ENCODE results near the gene SLC35F2.
A peak's percentile ranks its signal among the peaks of the same experiment; 100 is the strongest.

SLC35F2 gene

DNA sequence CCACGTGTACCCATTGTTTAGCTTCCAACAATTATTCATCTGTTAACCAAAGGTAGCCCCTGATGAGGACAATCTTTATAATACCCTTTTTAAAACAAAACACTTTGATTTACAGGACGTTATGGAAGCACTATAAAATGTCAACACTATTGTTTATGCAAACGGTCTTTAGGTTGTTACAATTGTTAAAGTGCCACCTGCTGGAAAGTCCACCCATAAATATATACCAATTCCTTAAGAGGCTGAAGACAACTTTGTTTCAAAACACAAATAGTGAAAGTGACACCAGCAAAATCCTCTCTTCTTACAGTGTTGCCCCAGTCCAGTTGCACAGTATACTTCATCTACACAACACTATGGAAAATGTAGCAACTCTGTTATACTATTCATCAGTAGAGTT is 77.8 kb downstream of the SLC35F2 start:
- DNase-seq = no peak

DNA sequence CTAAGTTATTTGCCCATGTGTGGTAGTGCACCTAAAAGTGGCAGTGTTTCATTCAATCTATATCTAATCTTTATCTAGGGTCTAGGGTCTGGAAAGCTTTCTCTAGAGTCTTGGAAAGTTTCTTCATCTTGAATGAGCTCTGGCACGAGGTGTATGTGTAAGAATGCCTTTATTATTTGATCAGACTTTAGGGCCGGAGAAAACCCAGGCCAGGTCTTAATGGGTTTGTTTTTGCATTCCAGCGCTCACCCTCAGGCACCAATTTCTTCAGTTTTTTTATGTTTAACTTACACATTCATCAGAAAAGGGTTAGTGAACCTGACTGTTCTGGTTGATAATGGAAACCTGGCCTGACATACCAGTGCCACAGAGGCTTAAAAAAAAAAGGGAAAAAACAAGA is 78.5 kb downstream of the SLC35F2 start:
- no peak for DNase-seq

DNA sequence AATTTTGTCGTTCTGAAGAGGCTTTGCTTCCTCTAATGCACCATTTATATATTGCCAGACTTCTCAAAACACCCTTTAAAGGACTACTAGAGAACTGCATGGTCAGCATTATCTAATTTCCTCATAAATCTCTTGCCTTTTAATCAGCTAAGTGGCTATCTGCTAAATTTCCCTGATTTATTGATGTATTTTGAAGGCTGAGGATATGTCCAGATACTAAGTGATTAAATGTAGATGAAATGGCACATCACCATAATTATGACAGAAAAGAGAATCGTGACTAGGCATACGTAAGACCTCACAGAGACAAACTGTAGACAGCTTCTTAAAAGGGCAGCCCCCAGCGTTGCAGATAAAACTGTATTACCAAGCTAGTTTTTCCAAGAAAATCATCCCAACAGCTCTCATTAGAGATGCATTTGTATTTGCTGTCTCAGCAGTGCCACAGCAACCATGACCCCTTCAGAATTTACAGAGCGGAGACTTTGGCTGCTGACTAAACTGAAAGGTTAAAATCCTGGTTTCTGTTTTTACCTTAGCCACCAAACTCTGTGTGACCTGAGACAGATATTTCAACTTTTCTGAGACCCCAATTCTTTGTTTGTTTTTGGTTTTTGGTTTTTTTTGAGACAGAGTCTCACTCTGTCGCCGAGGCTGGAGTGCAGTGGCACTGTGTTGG is 79.6 kb downstream of the SLC35F2 start:
- no peak for DNase-seq

DNA sequence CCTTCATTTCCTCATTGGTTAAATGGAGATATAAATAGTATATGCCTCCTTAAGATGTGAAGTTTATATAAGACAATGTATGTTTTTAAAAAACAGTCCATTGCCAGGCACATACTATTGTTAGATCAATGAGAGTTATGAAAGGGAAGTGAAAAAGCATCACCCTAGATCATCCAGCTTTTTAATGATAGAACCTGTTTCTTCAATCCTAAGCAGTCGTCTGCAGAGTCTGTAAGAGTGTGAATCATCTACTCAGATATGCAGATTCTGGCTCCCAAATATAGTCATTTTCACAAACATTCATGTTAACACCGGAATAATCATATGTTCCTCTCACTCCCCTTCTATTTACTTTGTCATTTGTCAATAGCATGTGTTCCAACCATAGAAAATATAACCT is 81.5 kb downstream of the SLC35F2 start:
- DNase-seq = no peak

DNA sequence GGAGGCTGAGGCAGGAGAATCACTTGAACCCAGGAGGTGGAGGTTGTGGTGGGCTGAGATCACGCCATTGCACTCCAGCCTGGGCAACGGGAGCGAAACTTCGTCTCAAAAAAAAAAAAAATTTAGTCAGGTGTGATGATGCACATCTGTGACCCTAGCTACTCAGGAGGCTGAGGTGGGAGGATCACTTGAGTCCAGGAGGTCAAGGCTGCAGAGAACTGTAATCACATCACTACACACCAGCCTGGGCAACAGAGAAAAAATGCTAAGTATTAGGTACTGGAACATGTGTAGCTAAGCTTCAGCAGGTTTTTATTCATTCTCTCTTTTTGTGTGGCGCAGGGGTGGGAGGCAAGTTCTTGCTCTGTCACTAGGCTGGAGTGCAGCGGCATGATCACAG is 82.5 kb downstream of the SLC35F2 start:
- DNase-seq = no peak

DNA sequence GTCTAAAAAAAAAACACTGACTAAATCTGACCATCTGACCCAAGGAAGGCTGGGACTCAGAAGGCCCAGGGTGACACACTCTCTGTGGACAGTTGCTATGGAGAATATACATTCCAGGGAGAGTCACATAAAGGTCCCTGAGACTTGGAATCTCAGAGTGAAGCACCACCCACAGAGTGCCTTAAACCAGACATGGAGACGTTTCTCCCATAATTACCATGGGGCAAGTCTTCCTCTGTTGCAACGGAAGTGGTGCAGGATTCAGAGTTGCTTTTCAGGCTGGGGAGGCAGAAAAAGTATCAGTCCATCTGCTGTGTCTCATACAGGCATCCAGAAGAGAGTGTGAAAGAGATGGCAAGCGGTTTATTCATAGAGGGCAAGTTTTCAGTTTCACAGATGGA is 88.0 kb downstream of the SLC35F2 start:
- DNase-seq = no peak

DNA sequence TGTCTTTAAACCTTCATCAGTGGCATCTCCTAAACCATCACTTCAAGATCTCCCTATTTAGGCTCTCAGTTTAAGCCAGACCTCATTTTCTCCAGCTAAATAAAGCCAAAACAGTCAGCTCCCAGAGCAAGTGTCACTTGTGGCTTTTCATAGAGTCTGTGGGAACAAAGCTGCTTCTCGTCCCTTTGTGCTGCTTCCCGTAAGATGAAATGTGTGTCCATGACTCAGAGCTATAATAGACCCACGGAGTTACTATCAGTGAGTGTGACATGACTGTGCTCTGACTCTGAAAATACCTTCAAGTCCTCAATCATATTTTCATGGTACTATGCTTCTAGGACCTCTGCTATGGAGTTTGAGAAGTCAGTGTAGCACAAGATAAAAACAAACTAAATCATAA is 89.4 kb downstream of the SLC35F2 start:
- no peak for DNase-seq

DNA sequence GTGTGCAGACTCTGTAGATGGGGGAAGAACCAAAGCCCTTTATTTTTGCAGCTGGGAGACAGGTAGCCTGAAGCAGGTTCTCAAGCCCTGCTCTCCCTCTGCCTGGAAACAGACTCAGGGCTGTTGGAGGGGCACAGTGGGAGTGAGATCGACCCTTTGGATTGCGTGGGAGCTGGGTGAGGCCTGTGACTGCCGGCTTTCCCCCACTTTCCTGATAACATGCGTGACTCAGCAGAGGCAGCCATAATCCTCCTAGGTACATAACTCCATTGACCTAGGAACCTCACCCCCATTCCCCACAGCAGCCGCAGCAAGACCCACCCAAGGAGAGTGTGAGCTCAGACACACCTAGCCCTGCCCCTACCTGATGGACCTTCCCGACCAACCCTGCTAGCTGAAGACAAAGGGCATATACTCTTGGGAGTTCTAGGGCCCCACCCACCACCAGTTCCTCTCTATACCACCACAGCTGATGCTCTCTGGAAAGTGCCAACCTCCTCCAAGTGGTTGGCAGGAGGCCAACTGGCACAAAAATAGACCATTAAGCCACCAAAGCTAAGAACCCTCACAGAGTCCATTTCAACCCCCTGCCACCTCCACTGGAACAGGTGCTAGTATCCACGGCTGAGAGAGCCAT is 99.8 kb downstream of the SLC35F2 start:
- peak in 1 of 2 experiments; percentile 8 for DNase-seq

DNA sequence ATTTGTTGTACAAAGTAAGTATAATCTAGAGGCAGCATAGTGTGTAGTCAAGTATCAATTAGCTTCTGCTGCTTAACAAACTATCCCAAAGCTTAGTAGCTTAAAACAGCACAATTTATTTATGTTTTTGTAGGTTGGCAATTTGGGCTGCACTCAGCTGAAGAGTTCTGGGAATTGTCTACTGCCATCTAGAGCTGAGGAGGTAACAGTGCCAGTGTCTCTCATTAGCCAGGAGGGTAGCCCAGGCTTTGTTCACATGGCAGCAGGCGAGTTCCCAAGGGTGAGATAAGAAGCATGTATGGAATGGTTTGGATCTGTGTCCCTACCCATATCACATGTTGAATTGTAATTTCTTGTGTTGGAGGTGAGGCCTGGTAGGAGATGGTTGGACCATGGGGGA is 100.9 kb downstream of the SLC35F2 start:
- no peak for DNase-seq

DNA sequence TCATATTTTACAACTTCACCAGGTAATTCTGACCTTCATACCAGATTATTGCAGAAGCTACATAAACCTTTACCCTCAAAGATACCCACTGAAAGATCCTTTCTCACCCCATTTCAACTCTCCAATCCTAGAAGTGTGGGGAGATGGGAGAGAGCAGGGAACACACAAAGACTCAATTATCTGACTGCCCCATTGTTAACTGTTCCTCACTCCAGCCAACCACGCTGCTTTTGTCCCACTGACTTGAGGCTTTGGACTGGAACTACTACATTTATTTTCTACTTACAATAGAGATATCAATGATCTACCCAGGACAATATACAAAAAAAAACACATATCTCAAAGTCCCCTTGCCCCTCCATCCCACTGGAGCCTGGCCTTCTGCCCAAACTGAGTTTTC is 102.0 kb downstream of the SLC35F2 start:
- no peak for DNase-seq

DNA sequence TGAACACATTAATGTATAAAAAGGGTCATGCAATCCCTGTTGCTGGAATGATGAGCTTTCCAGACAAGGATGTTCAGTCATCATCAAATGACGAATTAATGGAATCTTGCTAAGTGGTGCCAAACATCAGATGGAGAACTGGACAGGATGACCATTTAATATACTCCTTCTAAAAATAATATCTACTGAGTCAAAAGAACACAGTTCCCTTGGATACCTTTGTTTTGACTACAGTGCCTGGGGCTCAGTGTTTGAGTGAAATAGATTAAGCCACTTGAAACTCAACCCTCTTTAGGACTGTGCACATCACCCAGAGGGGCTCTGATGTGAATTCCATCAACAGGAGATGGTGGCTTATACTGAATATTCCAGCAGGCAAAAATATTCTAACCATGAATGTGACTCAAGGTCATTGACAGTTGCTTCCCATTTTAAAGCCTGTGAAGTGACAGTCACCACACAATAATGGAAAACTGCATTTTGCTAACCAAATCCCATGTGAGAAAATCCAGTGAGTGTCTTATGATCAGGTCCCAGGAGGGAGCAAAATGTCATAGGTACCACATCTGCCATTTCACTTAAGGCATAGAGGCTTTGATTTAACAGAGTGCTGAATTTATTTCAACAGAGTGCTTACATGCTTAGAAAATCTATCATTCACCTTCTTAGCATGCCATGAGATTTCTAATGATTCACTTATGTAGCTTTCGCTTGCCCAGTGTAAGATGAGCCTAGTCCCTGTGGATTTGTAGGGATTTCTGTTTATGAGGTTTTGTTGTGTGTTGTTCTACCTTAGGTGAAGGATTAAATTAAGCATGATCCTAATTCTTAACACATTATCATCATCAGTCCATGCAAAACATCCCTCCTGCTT is 105.4 kb downstream of the SLC35F2 start:
- no peak for DNase-seq

DNA sequence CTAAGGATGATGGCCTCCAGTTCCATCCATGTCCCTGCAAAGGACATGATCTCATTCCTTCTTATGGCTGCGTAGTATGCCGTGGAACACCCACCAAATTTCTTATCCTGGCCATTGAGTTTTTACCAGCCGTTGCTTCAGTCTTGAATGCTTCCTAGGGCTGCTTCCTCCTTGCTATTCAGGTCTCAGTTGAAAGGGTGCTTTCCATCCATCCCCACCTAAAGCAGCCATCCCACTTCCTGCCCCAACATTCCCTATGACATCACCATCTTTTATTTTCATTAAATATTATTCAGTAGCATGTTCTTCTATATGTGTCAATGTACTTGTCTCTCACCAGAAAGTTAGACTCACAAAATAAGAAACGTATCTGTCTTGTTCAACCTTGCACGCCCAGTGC is 106.1 kb downstream of the SLC35F2 start:
- DNase-seq = no peak

DNA sequence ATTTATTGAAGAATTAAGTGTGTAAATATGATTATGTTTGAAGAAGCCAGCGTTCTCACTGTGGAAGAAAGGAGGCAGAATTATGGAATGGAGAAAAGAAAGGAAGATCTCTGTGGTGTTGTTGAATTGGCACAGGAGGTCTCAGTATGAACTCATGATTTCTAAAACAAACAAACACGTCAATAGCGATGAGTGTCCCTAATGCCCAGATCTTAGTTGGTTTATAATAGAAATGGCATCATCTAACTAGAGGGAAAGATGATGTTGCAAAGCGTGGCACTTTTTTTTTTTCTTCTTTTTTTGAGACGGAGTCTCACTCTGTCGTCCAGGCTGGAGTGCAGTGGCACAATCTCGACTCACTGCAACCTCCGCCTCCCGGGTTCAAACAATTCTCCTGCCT is 107.5 kb downstream of the SLC35F2 start:
- DNase-seq = no peak

DNA sequence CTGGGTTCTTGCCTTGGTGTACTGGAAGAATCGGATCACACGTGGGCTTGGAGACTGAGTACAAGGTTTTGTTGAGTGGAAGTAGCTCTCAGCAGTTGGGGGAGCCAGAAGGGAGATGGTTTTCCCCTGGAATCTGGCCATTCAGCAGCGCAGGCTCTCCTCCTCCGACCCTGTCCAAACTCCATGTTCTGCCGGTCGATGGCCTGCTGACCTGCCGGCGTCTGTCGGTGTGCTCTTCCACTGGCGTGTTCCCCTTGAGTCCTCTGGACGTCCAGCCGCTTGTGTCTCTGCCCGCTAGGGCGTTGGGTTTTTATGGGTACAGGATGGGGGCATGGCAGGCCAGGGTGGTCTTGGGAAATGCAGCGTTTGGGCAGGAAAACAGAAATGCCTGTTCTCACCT is 108.3 kb downstream of the SLC35F2 start:
- no peak for DNase-seq

DNA sequence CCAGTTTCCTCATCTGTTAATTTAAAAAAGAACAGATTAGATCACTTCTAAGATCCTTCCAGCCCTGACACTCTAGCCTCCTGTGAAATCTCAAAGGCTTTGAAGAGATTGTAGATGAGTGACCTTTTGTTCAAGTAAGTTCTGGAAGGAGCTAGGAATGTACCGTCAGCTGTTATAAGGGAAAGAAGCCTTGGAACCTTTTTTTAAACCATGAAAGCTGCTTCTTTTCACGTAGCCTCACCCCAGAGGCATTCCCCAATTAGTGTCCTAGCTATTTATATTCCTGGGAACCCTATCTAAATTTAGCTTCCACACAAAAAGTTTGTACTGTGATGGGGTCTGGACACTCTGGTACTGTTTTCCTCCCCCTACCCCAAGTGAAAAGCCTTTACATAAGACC is 111.0 kb downstream of the SLC35F2 start:
- DNase-seq = no peak

DNA sequence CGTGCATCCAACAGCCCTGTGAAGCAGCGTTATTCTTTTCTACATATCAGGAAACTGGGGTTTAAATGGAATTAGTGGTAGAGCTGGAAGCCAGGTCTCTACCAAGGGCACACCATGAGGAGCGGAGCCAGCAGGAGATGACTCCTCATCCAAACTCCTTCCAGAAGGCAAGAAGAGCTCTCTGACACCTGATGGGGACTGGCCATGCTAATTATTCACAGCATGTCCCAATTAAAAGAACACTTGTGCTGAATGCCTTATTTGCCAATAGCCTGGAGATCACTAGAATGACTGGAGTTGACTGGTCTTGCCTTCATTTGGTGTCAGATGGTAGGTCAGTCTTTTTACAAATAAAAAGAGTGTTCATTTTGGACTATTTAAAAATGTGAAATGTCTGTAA is 113.9 kb downstream of the SLC35F2 start:
- no peak for DNase-seq

DNA sequence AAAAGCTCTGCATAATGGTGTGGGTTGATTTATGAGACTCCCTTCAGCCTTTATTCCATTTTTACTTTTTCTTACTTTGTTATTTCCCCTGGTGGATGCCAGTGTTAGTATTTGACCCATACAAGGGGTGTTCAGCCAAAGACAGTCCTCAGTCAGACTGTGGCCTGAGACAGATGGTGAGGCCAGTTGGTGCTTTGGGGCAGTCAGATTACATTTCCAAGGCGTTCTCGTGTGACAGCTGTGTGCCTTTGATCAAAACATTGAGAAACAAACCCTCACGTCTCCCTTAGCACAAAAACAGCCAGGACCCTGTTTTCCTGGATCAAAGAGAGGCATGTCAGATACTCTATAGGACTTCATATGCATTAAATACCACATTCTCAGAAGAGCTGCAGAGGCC is 115.4 kb downstream of the SLC35F2 start:
- no peak for DNase-seq

DNA sequence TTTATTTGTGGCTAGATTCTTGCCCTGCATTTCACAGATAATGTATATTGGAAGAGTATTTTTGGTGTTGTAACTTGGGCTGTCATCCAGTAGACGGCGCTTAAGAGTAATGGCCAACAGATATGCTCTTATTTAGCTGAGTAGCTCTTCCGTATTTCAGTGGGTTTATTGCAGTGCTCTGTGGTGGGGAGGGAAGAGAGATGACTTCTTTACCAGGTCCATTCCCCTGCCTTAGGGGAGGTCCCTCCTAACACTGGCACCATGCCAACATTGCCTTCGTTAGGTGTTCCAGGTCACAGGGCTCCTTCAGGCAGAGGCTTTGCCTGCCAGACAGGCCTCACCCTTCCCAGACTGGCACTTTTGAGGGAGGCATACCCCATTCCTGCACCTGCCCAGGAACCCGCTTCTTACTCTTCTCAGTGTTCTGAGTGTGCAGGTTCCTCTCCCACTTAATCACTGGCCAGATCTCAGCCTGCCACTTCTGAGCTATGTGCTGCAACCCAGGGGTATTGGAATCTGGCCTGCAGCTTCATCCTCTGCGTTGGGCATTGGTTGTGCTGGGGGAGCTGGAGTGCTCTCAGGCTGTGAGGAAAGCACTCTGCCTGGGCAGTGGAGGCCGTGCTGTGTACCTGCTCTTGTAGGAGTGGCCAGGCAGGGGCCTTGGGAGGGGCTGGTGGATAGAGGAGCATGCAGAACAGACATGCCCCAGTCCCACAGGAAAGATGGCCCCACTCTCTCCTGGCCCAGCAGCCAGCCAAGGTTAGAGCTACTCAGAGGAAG is 117.4 kb downstream of the SLC35F2 start:
- no peak for DNase-seq
